OCI-LY3 (cell line): ENCODE results near the gene NDST1.

Source experiments
- CTCF ChIP-seq: fragments of 200-600, 300-600 bp; sonication (generic); IDR thresholded peaks from 2 replicates; pipeline ENCODE4 v1.5.1; 2014; ENCODE audit warnings: antibody characterized with exemption, low read length, low read depth
- EZH2phosphoT487 ChIP-seq: fragments of 200-600 bp; shearing (Covaris generic); IDR thresholded peaks from 2 replicates; pipeline ENCODE4 v1.6.1; 2018; ENCODE audit warnings: antibody characterized with exemption, mixed run types, low read depth

GRCh38 chr5:150508277-150508640 lies 328 bp downstream of the NDST1 start:
- TF ChIP-seq CTCF: no peak
- no peak for TF ChIP-seq EZH2phosphoT487
